RCC 7860 (cell line): ENCODE measurements around the gene CDC42BPB.
A peak's percentile ranks its signal among the peaks of the same experiment; 100 is the strongest.

Experiments used
- DNase-seq: peaks from one replicate; pipeline ENCODE4 v3.0.0-alpha.2; 2015; ENCODE audit warnings: low spot score
- FAIRE-seq: peaks from 2 replicates; lab custom pipeline; 2012; peaks lifted over from hg19 to GRCh38; lab: Jason Lieb, UNC

CDC42BPB gene

DNA sequence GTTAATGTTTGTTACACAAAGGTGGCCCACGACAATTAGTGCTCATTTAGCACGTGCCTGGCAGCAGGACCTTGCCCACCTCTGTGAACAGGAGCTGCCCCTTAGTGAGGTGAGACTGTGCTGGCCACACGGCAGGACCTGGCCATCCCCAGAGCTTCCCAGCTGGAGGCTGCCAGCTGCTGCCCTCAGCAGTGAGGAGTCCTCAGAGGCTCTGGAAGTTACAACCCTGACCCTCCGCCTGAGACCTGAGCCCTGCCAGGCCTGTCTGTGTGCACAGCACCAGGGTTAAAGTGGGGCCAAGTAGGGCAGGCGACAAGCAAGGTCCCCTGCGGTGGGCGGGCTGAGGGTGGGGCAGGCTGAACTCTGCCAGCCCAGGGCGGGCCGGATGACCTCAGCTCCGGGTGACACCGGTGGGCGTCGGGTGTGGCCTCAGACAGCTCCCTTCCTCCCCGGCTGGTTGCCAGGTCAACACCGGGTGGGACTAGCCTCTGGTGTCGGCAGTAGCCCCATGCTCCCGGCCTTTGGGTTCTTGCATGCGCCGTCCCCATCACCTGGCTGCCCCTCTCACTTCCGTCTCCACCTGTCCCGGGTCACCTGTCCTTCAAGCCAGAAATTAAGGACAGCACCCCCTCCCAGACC, 17.5 kb upstream of the CDC42BPB start:
- DNase-seq = peak; percentile 76
- no peak for FAIRE-seq

DNA sequence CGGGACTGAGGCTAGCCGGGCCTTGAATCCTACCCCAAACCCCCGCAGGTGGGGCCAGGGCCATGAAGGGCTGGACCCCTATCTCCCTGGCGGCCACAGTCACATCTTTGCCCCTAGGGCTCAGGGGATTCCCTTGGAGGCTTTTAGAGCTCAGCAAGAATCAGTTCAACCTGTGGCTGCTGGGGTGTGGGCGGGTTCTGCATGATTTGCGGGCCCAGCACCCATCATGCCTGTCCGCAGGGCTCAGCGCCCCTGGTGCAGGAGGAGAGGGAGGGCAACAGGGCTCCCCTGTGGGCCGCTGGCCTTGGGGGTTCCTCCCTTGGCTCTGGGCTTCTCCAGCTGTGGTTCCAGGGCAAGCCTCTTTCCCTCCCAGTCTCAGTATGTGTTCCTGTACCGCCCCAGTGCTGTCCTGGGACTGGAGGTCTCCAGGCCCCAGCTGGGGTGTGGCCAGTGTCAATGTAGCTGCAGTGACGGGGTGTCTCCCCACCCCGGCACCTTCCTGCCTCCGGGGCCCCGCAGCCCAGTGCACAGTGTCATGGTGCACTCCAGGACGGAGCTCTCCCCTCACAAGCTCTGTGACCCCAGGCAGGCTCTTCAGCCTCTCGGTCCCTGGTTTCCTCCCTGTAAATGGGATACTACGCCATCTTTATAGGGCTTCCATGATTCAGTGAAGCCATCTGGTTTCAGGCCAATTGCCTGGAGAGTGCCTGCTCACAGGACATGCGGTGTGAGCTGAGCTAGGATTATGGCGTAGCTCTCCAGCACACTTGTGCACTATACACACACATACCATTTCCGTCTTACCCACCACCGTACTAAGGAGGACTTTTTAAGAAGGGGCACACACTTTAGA, 16.8 kb upstream of the CDC42BPB start:
- no peak for FAIRE-seq
- DNase-seq = peak; percentile 5

- DNase-seq (peak; percentile 83), FAIRE-seq (peak; percentile 51)
These were observed 16.1 kb upstream of the CDC42BPB start for GRCh38 chr14:103073367-103073875.

DNA sequence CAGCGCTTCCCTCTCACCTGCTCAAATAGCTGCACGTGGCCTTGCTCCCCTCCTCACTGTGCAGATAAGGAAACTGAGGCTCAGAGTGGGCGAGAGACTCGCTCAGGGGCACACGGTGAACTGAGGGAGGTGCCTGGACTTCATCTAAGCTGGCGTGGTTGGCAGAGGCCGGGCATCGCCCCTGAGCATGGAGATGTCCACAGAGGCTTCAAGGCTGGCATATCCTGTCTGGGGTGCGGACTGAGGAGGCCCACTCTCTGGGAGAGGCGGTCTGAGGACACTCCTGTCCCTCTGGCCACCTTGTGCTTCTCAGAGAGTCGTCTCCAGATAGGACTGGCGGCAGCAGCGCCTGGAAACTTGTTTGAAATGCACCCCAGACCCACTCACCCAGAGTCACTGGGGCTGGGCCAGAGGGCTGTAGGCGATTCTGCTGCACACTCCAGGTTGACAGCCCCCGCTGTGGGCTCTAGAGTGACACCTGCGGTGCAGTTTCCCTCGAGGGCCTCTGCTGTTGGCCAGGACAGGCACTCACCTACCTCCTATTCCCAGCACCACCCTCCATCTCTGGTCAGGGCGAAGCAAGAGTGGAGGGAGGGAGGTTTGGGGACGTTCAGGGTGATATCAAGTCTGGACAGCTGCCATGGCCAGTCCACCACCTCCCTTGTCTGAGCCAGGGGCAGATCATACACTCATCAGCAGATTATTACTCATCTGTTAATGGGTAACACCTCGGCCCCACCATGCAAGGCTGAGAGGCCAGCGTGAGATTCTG, 15.4 kb upstream of the CDC42BPB start:
- FAIRE-seq (peak; percentile 91), DNase-seq (peak; percentile 93)

- FAIRE-seq (no peak), DNase-seq (peak; percentile 64)
These were observed 14.3 kb upstream of the CDC42BPB start for GRCh38 chr14:103071544-103072251.

GRCh38 chr14:103070971-103071542, 13.7 kb upstream of the CDC42BPB start:
- FAIRE-seq = no peak
- DNase-seq = peak; percentile 35

GRCh38 chr14:103070263-103070885, 13.0 kb upstream of the CDC42BPB start:
- no peak for FAIRE-seq
- DNase-seq = no peak

DNA sequence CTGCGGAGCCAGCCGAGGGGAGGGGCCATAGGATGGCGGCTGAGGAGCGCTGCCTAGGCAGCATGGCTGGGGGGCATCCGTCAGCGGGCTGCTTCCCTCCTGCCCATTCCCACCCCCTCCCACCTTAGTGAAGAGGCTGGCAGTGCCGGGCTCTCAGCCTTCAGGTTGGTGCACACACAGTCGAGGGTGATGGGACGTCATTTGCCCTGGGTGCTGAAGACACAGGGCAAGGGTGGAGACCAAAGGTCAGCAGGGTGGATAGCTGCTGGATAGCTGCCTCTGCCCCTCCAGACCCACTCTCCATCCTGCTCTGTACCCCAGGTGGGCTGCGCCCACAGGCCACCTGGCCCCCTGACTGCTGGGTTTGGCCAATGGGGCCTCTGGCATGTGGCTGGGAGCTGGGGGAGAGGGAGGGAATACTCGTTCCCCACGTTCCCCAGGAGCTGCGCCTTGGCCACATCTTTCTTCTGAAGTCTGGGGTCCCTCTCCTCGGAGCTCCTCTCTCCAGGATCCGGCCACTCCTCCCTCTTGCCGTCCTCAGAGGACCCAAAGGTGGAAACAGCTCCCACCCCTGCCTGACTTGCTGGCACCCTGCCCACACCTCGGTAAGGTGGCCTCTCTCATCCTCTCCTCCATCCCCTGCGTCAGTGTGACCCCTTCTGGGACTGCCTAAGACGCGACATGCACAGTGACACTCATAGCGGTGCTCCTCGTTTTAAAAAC, 11.2 kb upstream of the CDC42BPB start:
- no peak for DNase-seq
- FAIRE-seq = no peak

DNA sequence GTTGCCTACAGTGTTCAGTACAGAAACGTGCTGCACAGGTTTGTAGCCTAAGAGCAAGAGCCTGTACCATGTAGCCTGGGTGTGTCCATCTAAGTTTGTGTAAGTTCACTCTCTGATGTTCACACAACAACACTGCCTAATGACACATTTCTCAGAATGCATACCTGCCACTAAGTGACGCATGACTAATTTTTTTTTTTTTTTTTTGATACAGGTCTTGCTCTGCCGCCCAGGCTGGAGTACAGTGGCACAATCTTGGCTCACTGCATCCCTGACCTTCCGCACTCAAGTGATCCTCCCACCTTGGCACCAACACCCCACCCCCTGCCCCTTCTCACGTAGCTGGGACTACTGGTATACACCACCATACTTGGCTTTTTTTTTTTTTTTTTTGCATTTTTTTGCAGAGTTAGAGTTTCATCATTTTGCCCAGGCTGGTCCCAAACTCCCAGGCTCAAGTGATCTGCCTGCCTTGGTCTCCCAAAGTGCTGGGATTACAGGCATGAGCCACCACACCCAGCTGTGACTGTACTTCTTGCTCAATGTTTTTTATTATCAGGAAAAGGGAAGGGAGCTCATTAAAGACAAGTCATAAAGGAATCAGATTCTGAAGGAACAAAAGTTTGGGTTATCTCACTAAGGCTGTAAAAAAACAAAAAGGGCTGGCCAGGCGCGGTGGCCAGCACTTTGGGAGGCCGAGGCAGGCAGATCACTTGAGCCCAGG, 10.0 kb upstream of the CDC42BPB start:
- FAIRE-seq (peak; percentile 68), DNase-seq (peak; percentile 51)

- DNase-seq (peak; percentile 5), FAIRE-seq (no peak)
These were observed 9.1 kb upstream of the CDC42BPB start for GRCh38 chr14:103066399-103066798.

DNA sequence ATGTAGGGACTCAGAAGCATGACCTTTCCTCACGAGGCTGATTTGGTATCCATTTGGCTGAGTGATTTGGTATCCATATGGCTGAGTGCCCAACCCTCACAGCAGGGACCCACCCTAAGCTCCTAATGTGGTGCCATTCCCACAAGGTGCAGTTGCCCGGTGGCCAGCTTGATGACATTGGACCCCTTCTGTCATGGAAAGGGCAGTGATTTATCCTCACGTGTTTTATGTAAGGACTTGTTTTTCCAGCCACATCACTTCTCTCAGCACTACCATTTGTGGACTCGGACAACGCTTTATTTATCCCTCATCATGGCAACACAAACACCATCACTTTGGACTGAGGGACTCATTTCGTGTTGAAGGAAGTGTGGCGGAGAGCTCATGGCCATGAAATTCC, 8.5 kb upstream of the CDC42BPB start:
- FAIRE-seq = no peak
- DNase-seq = no peak

GRCh38 chr14:103064978-103065377, 7.6 kb upstream of the CDC42BPB start:
- DNase-seq = no peak
- no peak for FAIRE-seq

- FAIRE-seq = no peak
- DNase-seq = no peak
These were observed 7.1 kb upstream of the CDC42BPB start for GRCh38 chr14:103064436-103064835.

DNA sequence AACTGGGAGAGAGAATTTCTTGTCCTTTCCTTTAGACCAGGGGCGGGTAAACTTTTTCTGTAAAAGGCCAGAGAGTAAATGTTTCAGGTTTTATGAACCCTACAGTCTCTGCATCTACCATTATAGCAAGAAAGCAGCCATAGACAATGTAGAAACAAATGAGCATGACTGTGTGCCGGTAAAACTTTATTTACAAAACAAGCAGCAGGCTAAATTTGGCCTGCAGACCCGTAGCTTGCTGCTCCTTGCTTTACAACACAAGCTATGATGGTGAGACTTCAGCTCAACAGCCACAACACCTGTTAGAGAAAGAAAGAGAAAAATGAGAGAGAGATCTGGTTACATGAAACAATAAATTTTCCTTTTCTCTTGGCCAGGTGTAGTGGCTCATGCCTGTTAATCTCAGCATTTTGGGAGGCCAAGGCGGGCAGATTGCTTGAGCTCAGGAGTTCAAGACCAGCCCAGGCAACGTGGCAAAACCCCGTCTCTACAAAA, 4.2 kb upstream of the CDC42BPB start:
- FAIRE-seq (no peak), DNase-seq (no peak)

DNA sequence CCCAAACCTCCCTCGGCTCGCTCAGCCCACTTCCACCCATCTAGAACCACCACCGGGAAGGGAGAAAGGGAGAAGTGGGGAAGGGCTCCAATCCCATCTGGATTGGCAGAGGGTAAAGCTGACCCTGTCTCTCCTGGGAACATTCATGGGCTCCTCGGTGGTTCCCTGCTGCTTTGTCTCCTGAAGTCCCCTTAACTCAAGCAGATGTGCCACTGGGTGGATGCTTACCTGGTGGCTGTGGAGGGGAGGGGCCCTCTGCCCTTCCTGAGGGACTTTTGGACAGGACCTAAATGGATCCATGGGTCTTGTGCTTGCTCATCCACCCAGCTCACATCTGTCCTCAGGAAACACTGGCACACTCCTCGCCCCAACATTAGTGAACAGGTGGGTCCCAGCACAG, 2.2 kb upstream of the CDC42BPB start:
- DNase-seq = no peak
- no peak for FAIRE-seq

GRCh38 chr14:103058164-103059055, 1.1 kb upstream of the CDC42BPB start:
- FAIRE-seq (no peak), DNase-seq (no peak)

DNA sequence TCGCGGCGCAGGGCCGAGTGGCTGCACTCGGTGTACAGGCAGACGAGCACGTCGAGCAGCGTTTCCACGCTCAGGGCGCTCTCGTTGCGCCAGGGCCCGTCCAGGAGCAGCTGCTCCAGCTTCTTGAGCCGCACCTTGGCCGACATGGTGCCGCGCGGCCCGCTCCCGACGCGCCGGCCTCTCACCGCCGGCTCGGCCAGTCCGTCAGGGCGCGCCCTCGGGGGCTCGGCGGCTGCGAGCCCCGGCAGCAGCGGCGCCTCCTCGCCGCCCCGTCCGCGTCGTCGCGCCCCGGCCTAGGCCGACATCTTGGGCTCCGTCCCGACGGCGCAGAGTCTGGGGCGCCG, 349 bp downstream of the CDC42BPB start:
- FAIRE-seq = no peak
- no peak for DNase-seq
